Transverse colon (tissue), 4 donors: Measurements from ENCODE around the gene NBR1. TPM values are rescaled to one million over a fixed set of nuclear protein-coding genes. Genes with fewer than 3 reads are reported as not detected.

ENCODE experiments used
- DNase-seq: peaks from one replicate; pipeline ENCODE4 v3.0.0-alpha.2; 2019
- H3K27ac ChIP-seq, 4 donors: fragments of 200-600 bp; sonication (generic); 2 replicates each; pipeline ENCODE4 v1.5.1; 2016 to 2018; ENCODE audit warnings: inconsistent platforms in 4 of 4
- H3K27me3 ChIP-seq: fragments of 200-600 bp; sonication (generic); 2 replicates; pipeline ENCODE4 v1.5.1; 2017; ENCODE audit warnings: inconsistent platforms
- H3K36me3 ChIP-seq, 4 donors: fragments of 200-600 bp; sonication (generic); 2 replicates each; pipeline ENCODE4 v1.5.1; 2017 to 2019; ENCODE audit warnings: inconsistent platforms in 4 of 4
- H3K4me1 ChIP-seq, 4 donors: fragments of 200-600 bp; sonication (generic); 2 replicates each; pipeline ENCODE4 v1.5.1; 2017 to 2020; ENCODE audit warnings: inconsistent platforms in 4 of 4
- H3K4me3 ChIP-seq, 4 donors: fragments of 200-600 bp; sonication (generic); 1 replicate in 1 of 4; 2 replicates in 3 of 4; pipeline versions ENCODE4 v1.5.1 to v1.6.1; 2017 to 2019; ENCODE audit warnings: inconsistent platforms in 4 of 4
- H3K9me3 ChIP-seq, 2 donors: fragments of 200-600 bp; sonication (generic); 2 replicates each; pipeline ENCODE4 v1.5.1; 2017 to 2019; ENCODE audit warnings: inconsistent platforms in 2 of 2
- CTCF ChIP-seq, 5 experiments: fragments of 200-600 bp in 3 of 5; fragments of 450-650 bp in 2 of 5; sonication (generic) in 3 of 5; IDR thresholded peaks; 1 replicate in 2 of 5; 2 replicates in 3 of 5; pipeline ENCODE4 v1.5.1; 2016 to 2017; ENCODE audit warnings: antibody characterized with exemption in 5 of 5, inconsistent platforms in 3 of 5, mild to moderate bottlenecking in 2 of 5, moderate library complexity in 1 of 5
- EP300 ChIP-seq: sonication (generic); formaldehyde crosslinking; IDR thresholded peaks from one replicate; pipeline ENCODE4 v1.6.1; 2017; ENCODE audit warnings: antibody characterized with exemption, low read depth
- POLR2A ChIP-seq: fragments of 450-650 bp; IDR thresholded peaks from one replicate; pipeline ENCODE4 v1.6.1; 2016; ENCODE audit warnings: antibody characterized with exemption, mild to moderate bottlenecking, moderate library complexity
- POLR2AphosphoS5 ChIP-seq, 3 donors: sonication (generic); formaldehyde crosslinking; IDR thresholded peaks; one replicate each; pipeline ENCODE4 v1.6.1; 2016; ENCODE audit warnings: antibody characterized with exemption in 3 of 3
- WGBS, 2 donors: methylation state at CpG; one replicate each; pipeline ENCODE4 v1.1.5; 2018; ENCODE audit warnings: low coverage in 1 of 2; 5-methylcytosine and 5-hydroxymethylcytosine counted together
- in situ Hi-C, 4 donors: fragments of 200-750 bp; cut with MboI; loops; one replicate each; pipeline versions ENCODE4 v1.15.0 to v1.15.1; 2017; ENCODE audit warnings: low sequenced_read_pairs in 3 of 4, low pct_ligation_motif_present in 1 of 4, low pct_unique_long_range_greater_than_20kb in 1 of 4
- intact Hi-C: fragments of 100-400 bp; cut with DNase I; formaldehyde crosslinking; loops from one replicate; pipeline ENCODE4 v1.15.1; 2023; ENCODE audit warnings: low total_unique reads
- total RNA-seq, 4 donors: library from RNA; depleted of rRNA; stranded (reverse); fragments of >200 nt; gene quantifications; one replicate each; pipeline ENCODE4 v1.1.0, GENCODE V29; 2016

NBR1 gene
- total RNA-seq, 4 donors from 2014 or later = 62.5 to 156 (median 99.3) TPM

DNA sequence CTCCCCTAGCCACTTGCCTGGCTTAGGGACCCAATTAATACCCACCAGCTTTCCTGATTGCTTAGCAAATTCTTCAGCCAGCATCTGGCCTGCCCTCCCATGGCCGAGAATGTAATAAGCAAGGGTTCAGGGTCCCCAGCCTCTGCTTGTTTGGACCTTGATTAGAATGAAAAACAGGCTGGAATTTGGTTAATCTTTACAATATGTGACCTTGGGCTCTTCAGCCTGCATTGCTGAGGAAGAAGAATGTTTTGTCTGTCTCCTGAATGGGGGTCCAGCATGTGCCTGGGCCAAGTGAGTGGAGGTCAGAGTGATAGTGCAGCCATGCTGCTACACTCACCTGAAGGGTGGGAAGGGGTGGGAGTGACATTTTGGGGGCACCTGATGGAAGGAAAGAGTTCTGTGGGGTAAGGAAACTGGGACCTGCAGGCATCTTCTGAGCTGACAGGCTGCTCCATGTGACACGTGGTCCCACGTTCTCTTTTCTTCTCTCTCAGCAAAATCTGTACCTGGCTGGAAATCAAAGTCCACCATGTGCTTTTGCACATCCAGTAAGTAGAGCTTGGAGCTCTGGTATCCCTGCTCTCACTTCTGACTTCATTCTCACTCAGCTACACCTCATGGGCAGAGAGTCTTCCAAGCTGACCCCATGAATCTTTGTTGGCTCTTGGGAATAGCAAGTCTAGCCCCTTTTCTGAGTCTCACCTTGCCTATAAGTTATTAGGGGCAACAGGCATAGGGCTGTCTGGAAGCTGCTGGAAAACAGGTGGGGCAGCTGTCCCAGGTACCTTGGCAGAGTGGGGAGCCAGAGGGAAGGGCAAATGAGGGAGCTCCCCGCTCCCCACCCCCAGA lies 46.0 kb downstream of the NBR1 start:
- Histone ChIP-seq H3K9me3 (no peaks in the 10 kb centered on the region), H3K36me3 (no peaks in the 10 kb centered on the region), H3K27me3 (no peaks in the 10 kb centered on the region), H3K27ac (no peak overlapping the region), H3K4me3 (no peak overlapping the region), H3K4me1 (peaks cover 9 to 18% (median 14%) of the 10 kb centered on the region in 4 donors)
- 90 to 100% methylated on average over 1 to 4 of the region's 4 CpGs for WGBS, 2 donors
- TF ChIP-seq CTCF (IDR thresholded peaks at IDR 0.05) (no peak), POLR2AphosphoS5 (IDR thresholded peaks at IDR 0.05) (no peak), POLR2A (no peak)
- intact Hi-C loops = no loop called here
- in situ Hi-C loops = loop anchor here in 1 of 4 donors (25.0 kb wide), 2 partner anchors 95 to 270 kb away; partner anchors contain the start of gene DHX8
- DNase-seq = no peak

GRCh38 chr17:43217614-43218087 lies 46.6 kb downstream of the NBR1 start:
- Histone ChIP-seq H3K9me3 (no peaks in the 10 kb centered on the region), H3K4me1 (peaks cover 4 to 12% (median 8%) of the 10 kb centered on the region in 4 donors), H3K36me3 (no peaks in the 10 kb centered on the region), H3K27ac (no peak overlapping the region), H3K27me3 (no peaks in the 10 kb centered on the region), H3K4me3 (no peak overlapping the region)
- DNase-seq = no peak
- in situ Hi-C loops = loop anchor here in 1 of 4 donors (25.0 kb wide), 2 partner anchors 95 to 270 kb away; partner anchors contain the start of gene DHX8
- TF ChIP-seq CTCF (IDR thresholded peaks at IDR 0.05) (no peak), POLR2A (no peak), POLR2AphosphoS5 (IDR thresholded peaks at IDR 0.05) (no peak), EP300 (no peak)
- WGBS, 2 donors = 96% methylated on average over 2 of the region's 2 CpGs; no CpG with 5 or more reads in 1 of the 2 donors
- intact Hi-C loops = no loop called here

GRCh38 chr17:43219001-43219400 lies 48.0 kb downstream of the NBR1 start:
- Histone ChIP-seq H3K27me3 (no peaks in the 10 kb centered on the region), H3K9me3 (no peaks in the 10 kb centered on the region), H3K36me3 (no peaks in the 10 kb centered on the region), H3K4me3 (no peak overlapping the region), H3K4me1 (no peaks in the 10 kb centered on the region), H3K27ac (no peak overlapping the region)
- in situ Hi-C loops = loop anchor here in 1 of 4 donors (25.0 kb wide), 2 partner anchors 93 to 268 kb away; partner anchors contain the start of gene DHX8
- no peak for DNase-seq
- WGBS, 2 donors = 92 to 98% methylated on average over 1 to 2 of the region's 2 CpGs
- no peak for TF ChIP-seq POLR2AphosphoS5 (IDR thresholded peaks at IDR 0.05)
- TF ChIP-seq POLR2A = no peak
- TF ChIP-seq EP300 = no peak
- TF ChIP-seq CTCF (IDR thresholded peaks at IDR 0.05) = no peak
- intact Hi-C loops = no loop called here

- in situ Hi-C loops (loop anchor here in 1 of 4 donors (25.0 kb wide), 2 partner anchors 92 to 267 kb away; partner anchors contain the start of gene DHX8), intact Hi-C loops (no loop called here)
Observed at GRCh38 chr17:43219746-43220380, 48.8 kb downstream of the NBR1 start.

More at GRCh38 chr17:43219746-43220380, 48.8 kb downstream of the NBR1 start:
- no peaks in the 10 kb centered on the region for H3K27me3 ChIP-seq
- H3K36me3 ChIP-seq = peaks cover 0 to 4% (median 0%) of the 10 kb centered on the region in 4 donors
- no peaks in the 10 kb centered on the region for H3K9me3 ChIP-seq
- H3K4me1 ChIP-seq = no peaks in the 10 kb centered on the region
- WGBS, 2 donors = 51 to 81% methylated on average over 4 to 8 of the region's 8 CpGs
- H3K4me3 ChIP-seq = no peak overlapping the region
- DNase-seq = no peak
- H3K27ac ChIP-seq = no peak overlapping the region
- TF ChIP-seq POLR2AphosphoS5 (IDR thresholded peaks at IDR 0.05) (no peak), EP300 (no peak), CTCF (IDR thresholded peaks at IDR 0.05) (no peak), POLR2A (no peak)
